Skin of body (tissue), 2 donors: ENCODE measurements around the gene RSBN1L. TPM values are rescaled to one million over a fixed set of nuclear protein-coding genes. Genes with fewer than 3 reads are reported as not detected.
"Not testable (repeated sequence)": the region's sequence is repeated elsewhere in the genome, so short reads cannot be mapped to it uniquely, and the experiment has no call there.

ENCODE experiments used
- DNase-seq: peaks from one replicate; lab custom pipeline; 2025; lab: John Stamatoyannopoulos, UW
- total RNA-seq: library from RNA; depleted of rRNA; stranded (reverse); fragments of >200 nt; gene quantifications from one replicate; pipeline ENCODE4 v1.2.3, GENCODE V29; 2014

Gene RSBN1L
- 35.6 TPM for total RNA-seq

DNA sequence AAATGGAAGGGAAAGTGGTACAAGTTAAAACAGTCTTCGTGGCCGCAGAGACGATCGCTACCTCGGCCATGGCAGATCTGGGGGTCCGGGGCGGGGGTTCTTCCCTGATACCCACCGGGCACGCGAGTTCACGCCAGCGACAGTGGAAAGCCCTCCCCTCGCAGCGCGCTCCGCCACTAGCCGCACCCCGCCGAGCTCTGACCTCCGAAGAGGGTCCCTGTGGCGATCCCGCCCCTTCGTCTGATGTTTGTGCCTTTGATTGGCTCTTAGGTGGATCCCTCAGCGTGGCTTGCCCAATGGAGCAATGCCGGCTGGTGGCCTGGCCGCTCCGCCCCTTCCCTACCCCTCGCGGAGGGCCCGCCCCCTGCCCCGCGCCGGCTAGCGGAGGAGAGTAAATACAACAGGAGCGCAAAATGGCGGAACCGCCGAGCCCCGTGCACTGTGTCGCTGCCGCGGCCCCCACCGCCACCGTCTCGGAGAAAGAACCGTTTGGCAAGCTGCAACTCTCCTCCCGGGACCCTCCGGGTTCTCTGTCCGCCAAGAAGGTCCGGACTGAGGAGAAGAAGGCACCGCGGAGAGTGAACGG, at the start of gene RSBN1L:
Gene RSBN1L, plus strand, starts transcription at position 403 of the 586 bp plus-strand sequence. Its CDS starts 11 bp downstream, at position 414.
- DNase-seq: peak; percentile 98

- no peak for DNase-seq
These were observed 47.4 kb upstream of the RSBN1L start for GRCh38 chr7:77648742-77649338.

- no peak for DNase-seq
These were observed 46.4 kb upstream of the RSBN1L start for GRCh38 chr7:77649716-77650349.

GRCh38 chr7:77651575-77652162, 44.6 kb upstream of the RSBN1L start:
- DNase-seq: peak; percentile 17

DNA sequence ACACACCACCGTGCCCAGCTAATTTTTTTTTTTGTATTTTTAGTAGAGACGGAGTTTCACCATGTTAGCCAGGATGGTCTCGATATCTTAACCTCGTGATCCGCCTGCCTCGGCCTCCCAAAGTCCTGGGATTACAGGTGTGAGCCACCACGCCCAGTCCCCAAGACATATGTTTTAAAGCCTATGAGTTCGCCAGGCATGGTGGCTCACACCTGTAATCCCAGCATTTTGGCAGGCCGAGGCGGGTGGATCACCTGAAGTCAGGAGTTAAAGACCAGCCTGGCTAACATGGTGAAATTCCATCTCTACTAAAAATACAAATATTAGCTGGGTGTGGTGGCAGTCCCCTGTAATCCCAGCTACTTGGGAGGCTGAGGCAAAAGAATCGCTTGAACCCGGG, 43.4 kb upstream of the RSBN1L start:
- DNase-seq: not testable (repeated sequence)

DNA sequence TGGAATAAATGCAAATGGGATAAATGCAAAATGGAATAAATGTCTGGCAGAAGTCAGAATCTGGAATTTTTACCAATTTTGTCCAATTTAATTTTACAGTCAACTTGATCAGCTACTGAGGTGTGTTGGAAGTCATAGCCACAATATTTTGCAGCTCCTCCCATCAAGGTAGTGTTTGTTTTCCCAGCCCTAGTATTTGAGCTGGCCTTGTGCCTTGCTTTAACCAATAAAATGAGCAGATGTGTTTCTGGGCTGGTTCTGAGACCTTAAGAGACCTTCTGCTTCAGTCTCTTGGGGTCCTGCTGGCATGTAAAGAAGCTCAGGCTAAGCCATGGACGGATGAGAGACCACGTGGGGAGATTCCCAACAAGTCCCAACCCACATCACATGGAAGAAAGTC, 42.7 kb upstream of the RSBN1L start:
- DNase-seq: no peak

- no peak for DNase-seq
These were observed 40.9 kb upstream of the RSBN1L start for GRCh38 chr7:77655356-77655755.

DNA sequence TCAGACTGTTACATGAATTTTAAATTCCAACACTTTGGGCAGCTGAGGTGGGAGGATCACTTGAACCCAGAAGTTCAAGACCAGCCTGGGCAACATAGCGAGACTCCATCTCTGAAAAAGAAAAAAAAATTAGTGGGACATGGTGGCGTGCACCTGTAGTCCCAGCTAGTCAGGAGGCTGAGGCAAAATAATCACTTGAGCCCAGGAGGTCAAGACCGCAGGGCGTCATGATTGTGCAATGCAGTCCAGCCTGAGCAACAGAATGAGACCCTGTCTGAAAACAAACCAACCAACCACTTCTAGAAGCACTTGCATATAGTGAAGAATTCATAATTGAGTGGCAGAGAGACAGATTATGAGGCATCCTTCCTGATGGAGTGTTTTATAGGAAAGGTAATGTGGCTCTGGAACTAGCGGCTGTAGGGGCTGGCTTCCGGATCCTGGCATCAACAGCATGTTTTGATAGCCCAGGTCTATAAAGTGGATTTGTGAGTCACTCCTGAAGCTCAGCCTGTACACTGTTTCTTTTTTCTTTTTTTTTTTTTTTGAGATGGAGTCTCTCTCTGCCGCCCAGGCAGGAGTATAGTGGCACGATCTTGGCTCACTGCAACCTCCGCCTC, 40.3 kb upstream of the RSBN1L start:
- no peak for DNase-seq

DNA sequence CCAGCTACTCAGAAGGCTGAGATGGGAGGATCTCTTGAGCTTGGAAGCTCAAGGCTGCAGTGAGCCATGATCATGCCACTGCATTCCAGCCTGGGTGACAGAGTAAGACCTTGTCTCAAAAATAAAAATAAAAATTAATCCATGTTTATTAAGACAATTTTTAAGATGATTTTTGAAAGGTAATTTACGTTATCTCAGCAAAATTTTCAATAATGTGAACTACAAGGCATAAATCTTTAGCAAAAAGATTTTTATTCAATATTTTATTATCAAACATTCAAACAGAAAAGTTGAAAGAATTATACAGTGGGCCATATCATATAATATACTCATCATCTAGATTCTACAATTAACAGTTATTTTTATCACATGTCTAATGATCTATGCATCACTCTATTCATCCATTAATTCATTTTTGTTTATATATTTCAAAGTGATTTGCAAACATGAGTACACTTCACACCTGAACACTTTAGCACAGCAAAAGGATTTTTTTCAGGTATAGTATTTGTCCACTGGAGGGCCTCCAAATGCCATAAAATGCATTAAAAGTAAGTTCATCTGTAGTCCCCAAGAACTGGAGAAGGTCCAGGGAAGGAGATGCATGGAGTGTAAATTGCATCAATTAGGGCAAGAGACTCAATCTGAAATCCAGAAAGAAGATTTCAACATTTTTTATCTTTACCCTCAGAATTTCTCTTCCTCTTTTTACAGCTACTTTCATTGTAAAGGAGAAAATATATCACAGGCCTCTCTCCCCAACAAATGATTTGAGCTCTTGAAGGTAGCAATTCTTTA, 38.6 kb upstream of the RSBN1L start:
- DNase-seq: no peak

- DNase-seq: no peak
These were observed 37.3 kb upstream of the RSBN1L start for GRCh38 chr7:77658928-77659327.

GRCh38 chr7:77661816-77662215, 34.4 kb upstream of the RSBN1L start:
- DNase-seq: no peak

DNA sequence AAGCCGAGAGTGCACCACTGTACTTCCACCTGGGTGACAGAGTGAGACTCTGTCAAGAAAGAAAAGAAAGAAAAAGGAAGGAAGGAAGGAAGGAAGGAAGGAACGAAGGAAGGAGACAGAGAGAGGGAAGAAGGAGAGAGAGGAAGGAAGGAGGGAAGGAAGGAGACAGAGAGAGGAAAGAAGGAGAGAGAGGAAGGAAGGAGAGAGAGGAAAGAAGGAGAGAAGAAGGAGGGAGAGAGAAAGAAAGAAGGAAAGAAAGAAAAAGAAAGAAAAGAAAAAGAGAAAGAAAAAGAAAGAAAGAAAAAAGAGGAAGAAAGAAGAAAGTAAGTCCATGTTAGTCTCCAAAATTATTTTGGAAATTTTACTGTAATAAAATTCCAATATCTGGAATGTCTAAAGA, 33.4 kb upstream of the RSBN1L start:
- DNase-seq: no peak

- no peak for DNase-seq
These were observed 31.5 kb upstream of the RSBN1L start for GRCh38 chr7:77664715-77665114.

DNA sequence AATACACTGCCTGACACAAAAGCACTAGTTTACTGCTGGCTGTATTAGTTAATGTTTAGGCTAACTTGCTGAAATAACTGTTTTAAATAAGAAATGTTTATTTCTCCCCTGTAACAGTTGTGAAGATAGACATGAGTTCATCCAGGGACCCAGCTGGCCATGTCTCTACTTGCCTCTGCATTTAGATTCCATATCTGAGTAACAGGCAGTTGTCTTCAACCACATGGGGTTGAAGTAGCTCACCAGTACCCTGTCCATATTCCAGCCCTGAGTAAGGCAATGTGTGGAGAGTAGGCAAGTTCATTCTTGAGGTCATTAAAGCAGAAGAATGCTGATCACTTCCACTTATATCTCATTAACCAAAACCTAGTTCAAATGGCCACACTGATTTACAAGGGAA, 31.1 kb upstream of the RSBN1L start:
- no peak for DNase-seq

DNA sequence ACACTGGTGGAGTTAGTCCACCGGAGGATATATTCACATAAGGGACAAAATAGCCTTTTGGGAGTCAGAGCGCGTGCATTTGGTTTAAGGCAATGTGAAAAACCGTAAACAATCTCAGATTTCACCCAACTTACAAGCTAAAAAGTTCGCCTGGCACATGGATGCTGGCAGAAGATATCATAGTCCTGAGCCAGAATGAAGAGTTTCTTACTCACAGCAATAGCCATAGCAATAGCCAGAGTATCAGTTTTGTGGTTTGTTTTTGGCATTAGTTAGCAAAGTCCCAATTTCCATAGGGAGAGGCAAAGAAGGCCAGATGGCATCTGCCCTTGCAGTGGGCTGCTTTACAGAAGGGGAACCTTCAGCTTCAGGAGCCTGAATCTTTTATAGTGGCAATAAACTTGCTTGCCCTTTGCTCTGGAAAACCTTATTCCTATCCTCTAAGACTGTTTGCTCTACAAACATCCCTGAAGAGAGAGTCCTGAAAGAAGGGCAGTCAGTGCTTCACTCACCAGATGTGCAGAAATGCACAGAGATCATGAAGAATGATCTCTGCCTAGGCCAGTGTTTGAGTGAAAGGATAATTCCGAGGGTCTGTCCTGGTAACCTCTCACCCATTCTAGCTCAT, 28.7 kb upstream of the RSBN1L start:
- DNase-seq: no peak

DNA sequence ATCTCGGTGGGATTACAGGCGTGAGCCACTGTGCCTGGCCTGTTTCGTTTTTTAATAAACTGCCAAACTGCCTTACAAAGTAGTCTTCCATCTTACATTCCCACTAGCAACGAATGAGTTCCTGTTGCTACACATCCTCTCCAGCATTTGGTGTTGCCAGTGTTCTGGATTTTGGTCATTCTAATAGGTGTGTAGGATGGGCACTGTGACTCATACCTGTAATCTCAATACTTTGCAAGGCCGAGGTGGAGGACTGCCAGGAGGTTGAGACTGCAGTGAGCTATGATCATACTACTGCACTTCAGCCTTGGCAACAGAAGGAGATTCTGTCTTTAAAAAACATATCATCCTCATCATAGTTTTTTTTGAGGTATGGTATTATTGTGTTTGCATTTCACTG, 21.4 kb upstream of the RSBN1L start:
- no peak for DNase-seq

DNA sequence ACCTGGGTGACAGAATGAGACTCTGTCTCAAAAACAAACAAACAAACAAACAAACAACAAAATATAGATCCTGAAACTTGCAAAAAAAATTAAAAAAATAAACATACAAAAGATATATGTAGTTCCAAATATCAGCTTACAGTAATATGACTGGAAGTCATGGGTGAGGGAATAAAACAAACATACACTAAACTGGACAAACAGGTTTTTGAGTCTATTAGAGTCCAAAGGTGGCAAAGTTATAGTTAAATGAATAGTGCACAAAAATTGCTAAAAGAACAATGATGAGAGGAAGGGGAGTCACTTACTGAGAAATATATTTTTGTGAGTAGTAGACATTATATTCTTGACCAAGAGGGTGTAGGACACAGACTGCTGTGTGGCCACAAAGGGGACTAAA, 16.7 kb upstream of the RSBN1L start:
- no peak for DNase-seq

DNA sequence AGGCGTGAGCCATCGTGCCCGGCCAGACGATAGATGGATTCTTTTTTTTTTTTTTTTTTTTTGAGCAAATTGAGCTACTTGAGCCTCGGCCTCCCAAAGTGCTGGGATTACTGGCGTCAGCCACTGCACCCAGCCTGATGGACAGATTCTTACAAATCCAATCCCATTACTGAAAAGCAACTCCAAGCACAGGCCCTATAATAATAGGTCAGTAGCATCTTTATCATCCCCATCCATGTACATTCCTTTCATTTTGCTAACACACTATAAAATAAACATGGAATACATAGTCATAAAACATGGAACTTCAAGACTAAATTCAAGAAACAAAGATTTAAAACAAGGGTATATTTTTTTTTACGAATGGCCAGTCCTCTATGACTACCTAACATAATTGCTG, 16.0 kb upstream of the RSBN1L start:
- DNase-seq: no peak

DNA sequence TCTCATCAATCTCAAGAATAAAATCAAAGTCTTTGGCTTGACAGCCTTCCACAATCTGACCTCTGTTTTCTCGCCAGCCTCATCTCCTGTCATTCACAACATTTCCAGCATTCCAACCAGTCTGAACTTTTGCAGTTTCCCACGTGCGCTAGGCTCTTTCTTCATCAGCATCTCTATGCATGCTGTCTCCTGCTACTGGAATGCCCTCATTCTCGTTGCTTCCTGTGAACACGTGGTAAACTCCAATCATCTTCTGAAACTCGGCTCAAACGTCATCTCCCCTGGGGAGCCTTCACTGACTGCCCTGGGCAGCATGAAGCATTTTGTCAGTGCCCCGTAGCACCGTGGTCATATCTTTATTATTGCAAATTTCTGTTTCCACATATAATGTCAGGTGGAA, 12.2 kb upstream of the RSBN1L start:
- peak; percentile 43 for DNase-seq

- DNase-seq: no peak
These were observed 11.0 kb upstream of the RSBN1L start for GRCh38 chr7:77685233-77685632.
